HepG2 (cell line): Measurements from ENCODE around the gene VAMP2. TPM values are rescaled to one million over a fixed set of nuclear protein-coding genes. Genes with fewer than 3 reads are reported as not detected.

Source experiments
- BHLHE40 ChIP-seq: IDR thresholded peaks from 2 replicates; pipeline ENCODE4 v1.6.1; 2011; ENCODE audit warnings: low read length, improper control_type of control experiment
- CC2D1A ChIP-seq: sonication (generic); formaldehyde crosslinking; IDR thresholded peaks from 2 replicates; pipeline ENCODE4 v1.8.1; 2023; ENCODE audit warnings: mild to moderate bottlenecking, missing genetic modification reagents
- LCORL ChIP-seq, 2 experiments: fragments of 450-650 bp in 1 of 2; sonication (generic) in 1 of 2; formaldehyde crosslinking in 1 of 2; IDR thresholded peaks; 2 replicates each; pipeline versions ENCODE4 v1.5.0 to v1.6.1; 2017 to 2020; ENCODE audit warnings: antibody characterized with exemption in 1 of 2, missing genetic modification reagents in 1 of 2
- MAX ChIP-seq: IDR thresholded peaks from 2 replicates; pipeline ENCODE4 v1.6.1; 2012; ENCODE audit warnings: inconsistent platforms
- NFAT5 ChIP-seq: sonication (generic); formaldehyde crosslinking; IDR thresholded peaks from 2 replicates; pipeline ENCODE4 v1.4.0; 2020; ENCODE audit warnings: missing genetic modification reagents
- SPEN ChIP-seq: sonication (generic); formaldehyde crosslinking; IDR thresholded peaks from 2 replicates; pipeline ENCODE4 v1.5.1; 2020; ENCODE audit warnings: low read depth, mild to moderate bottlenecking, missing genetic modification reagents
- ZNF280D ChIP-seq: sonication (generic); formaldehyde crosslinking; IDR thresholded peaks from 2 replicates; pipeline ENCODE4 v1.5.1; 2020; ENCODE audit warnings: mild to moderate bottlenecking, missing genetic modification reagents
- ZNF382 ChIP-seq: sonication (generic); formaldehyde crosslinking; IDR thresholded peaks from 2 replicates; pipeline ENCODE4 v1.5.0; 2020; ENCODE audit warnings: missing genetic modification reagents, mild to moderate bottlenecking, borderline replicate concordance
- ZNF431 ChIP-seq: sonication (generic); formaldehyde crosslinking; IDR thresholded peaks from 2 replicates; pipeline ENCODE4 v1.9.0; 2022; ENCODE audit warnings: missing genetic modification reagents, low read depth, mild to moderate bottlenecking, borderline replicate concordance
- ZNF609 ChIP-seq: sonication (generic); formaldehyde crosslinking; IDR thresholded peaks from 2 replicates; pipeline ENCODE4 v1.4.0; 2020; ENCODE audit warnings: mild to moderate bottlenecking, missing genetic modification reagents, borderline replicate concordance
- ZNF710 ChIP-seq: sonication (generic); formaldehyde crosslinking; IDR thresholded peaks from 2 replicates; pipeline ENCODE4 v1.5.0; 2020; ENCODE audit warnings: mild to moderate bottlenecking, missing genetic modification reagents, borderline replicate concordance
- polyA plus RNA-seq, 8 experiments: library from polyadenylated mRNA; depleted of rRNA in 3 of 8; stranded (reverse) in 7 of 8; unstranded in 1 of 8; fragments of >200 nt; fragmentation: Illumina TruSeq in 4 of 8; extraction: Trizol in 4 of 8; gene quantifications; 2 replicates each; pipeline versions ENCODE4 v1.2.1 to v1.2.3, GENCODE V29; 2011 to 2016; ENCODE audit warnings: low read depth in 4 of 8, missing spikeins in 1 of 8, mixed read lengths in 1 of 8; ENCODE audit not compliant: insufficient read depth in 1 of 8
- total RNA-seq, 5 experiments: library from RNA; depleted of rRNA; stranded (reverse); fragments of >200 nt; fragmentation: Illumina TruSeq; extraction: Trizol; gene quantifications; 2 replicates each; pipeline ENCODE4 v1.2.3, GENCODE V29; 2016; ENCODE audit warnings: low read depth in 1 of 5

The VAMP2 gene
- total and polyA plus RNA-seq, 2 of the 13 experiments (the other 11 are each of a cell fraction or from before 2014, with no cell fraction given) = 3.9 to 17.2 TPM

GRCh38 chr17:8192070-8192815, 29.5 kb upstream of the VAMP2 start (continued):
- TF ChIP-seq ZNF280D (CRISPR knock-in tag) (no peak), BHLHE40 (peak; percentile 86), CC2D1A (no peak), ZNF431 (CRISPR knock-in tag) (0 out of 2 replicates have a peak, but pooled peaks have one; percentile 49), ZNF710 (CRISPR knock-in tag) (0 out of 2 replicates have a peak, but pooled peaks have one; percentile 41), MAX (peak; percentile 52), NFAT5 (no peak), ZNF382 (CRISPR knock-in tag) (no peak), ZNF609 (CRISPR knock-in tag) (no peak), LCORL (IDR thresholded peaks at IDR 0.05) (no peak), LCORL (CRISPR knock-in tag; IDR thresholded peaks at IDR 0.05) (peak; percentile 50; the same call in 1 of the 2 replicates), SPEN (CRISPR knock-in tag) (0 out of 2 replicates have a peak, but pooled peaks have one; percentile 3)
